ENCODE data around the gene OR10H1.
A peak's percentile ranks its signal among the peaks of the same experiment; 100 is the strongest.
"Not testable (repeated sequence)": the region's sequence is repeated elsewhere in the genome, so short reads cannot be mapped to it uniquely, and the experiment has no call there.

Gene OR10H1

GRCh38 chr19:15774159-15774558 lies 41.3 kb downstream of the OR10H1 start:
- not testable (repeated sequence) for DNase-seq (ENCODE audit: low spot score)

- no peak for DNase-seq (ENCODE audit: low spot score)
These were observed 45.9 kb downstream of the OR10H1 start for GRCh38 chr19:15769586-15769985.

GRCh38 chr19:15759962-15760565 lies 55.4 kb downstream of the OR10H1 start:
- DNase-seq (ENCODE audit: low spot score): peak; percentile 25

GRCh38 chr19:15758379-15758778 lies 57.1 kb downstream of the OR10H1 start:
- no peak for DNase-seq (ENCODE audit: low spot score)
